HEK293T (cell line): ENCODE data around the gene AZU1.

Experiments used
- ARNT ChIP-seq: fragments of 450-650 bp; IDR thresholded peaks from 2 replicates; pipeline ENCODE4 v1.6.1; 2017; ENCODE audit warnings: mild to moderate bottlenecking
- FOXK2 ChIP-seq: fragments of 450-650 bp; IDR thresholded peaks from 2 replicates; pipeline ENCODE4 v1.6.1; 2016; ENCODE audit warnings: mild to moderate bottlenecking
- FOXM1 ChIP-seq: fragments of 450-650 bp; IDR thresholded peaks from 2 replicates; pipeline ENCODE4 v1.6.1; 2017; ENCODE audit warnings: mild to moderate bottlenecking, borderline replicate concordance
- L3MBTL2 ChIP-seq: fragments of 450-650 bp; conservative IDR thresholded peaks from 2 replicates; pipeline ENCODE4 v1.6.1; 2016; ENCODE audit warnings: mild to moderate bottlenecking
- LEF1 ChIP-seq: fragments of 450-650 bp; IDR thresholded peaks from 2 replicates; pipeline ENCODE4 v1.6.1; 2017; ENCODE audit warnings: mild to moderate bottlenecking, borderline replicate concordance
- SUZ12 ChIP-seq: fragments of 450-650 bp; IDR thresholded peaks from 2 replicates; pipeline ENCODE4 v1.6.1; 2016; ENCODE audit warnings: mild to moderate bottlenecking
- TARDBP ChIP-seq: fragments of 450-650 bp; IDR thresholded peaks from 2 replicates; pipeline ENCODE4 v1.6.1; 2016
- TF ChIP-seq, protein P1 (sequence below): fragments of 450-650 bp; IDR thresholded peaks from 2 replicates; pipeline ENCODE4 v1.6.1; 2016

GRCh38 chr19:866769-867300 is 39.2 kb downstream of the AZU1 start:
- TF ChIP-seq TARDBP (no peak), FOXM1 (no peak), LEF1 (no peak), L3MBTL2 (no peak), FOXK2 (no peak), ARNT (no peak), SUZ12 (no peak)
- TF ChIP-seq, protein P1, sequence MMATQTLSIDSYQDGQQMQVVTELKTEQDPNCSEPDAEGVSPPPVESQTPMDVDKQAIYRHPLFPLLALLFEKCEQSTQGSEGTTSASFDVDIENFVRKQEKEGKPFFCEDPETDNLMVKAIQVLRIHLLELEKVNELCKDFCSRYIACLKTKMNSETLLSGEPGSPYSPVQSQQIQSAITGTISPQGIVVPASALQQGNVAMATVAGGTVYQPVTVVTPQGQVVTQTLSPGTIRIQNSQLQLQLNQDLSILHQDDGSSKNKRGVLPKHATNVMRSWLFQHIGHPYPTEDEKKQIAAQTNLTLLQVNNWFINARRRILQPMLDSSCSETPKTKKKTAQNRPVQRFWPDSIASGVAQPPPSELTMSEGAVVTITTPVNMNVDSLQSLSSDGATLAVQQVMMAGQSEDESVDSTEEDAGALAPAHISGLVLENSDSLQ, result no peak
